BJ (cell line): ENCODE measurements around the gene CNTNAP4. TPM values are rescaled to one million over a fixed set of nuclear protein-coding genes. Genes with fewer than 3 reads are reported as not detected.

Experiments used
- CTCF ChIA-PET: fragments of 350-600 bp; formaldehyde crosslinking; extraction: SDS; loops from one replicate; lab custom pipeline; 2021; ENCODE audit warnings: antibody characterized with exemption, inconsistent platforms; lab: Yijun Ruan, JAX
- POLR2A ChIA-PET: fragments of 300-600 bp; sonication (Branson Sonifier 250); formaldehyde crosslinking; extraction: SDS; loops from one replicate; lab custom pipeline; 2021; ENCODE audit warnings: antibody characterized with exemption; lab: Charles Lee
- DNase-seq: peaks from one replicate; pipeline ENCODE4 v3.0.0-alpha.2; 2011; ENCODE audit warnings: low read depth
- H3K27me3 ChIP-seq: 2 replicates; pipeline ENCODE4 v1.6.0; 2011; ENCODE audit warnings: low read length; ENCODE audit not compliant: control insufficient read depth, insufficient read depth
- H3K36me3 ChIP-seq: 2 replicates; pipeline ENCODE4 v1.5.1; 2011; ENCODE audit warnings: low read length; ENCODE audit not compliant: control insufficient read depth, insufficient read depth
- H3K4me3 ChIP-seq: 2 replicates; pipeline ENCODE4 v1.5.1; 2011; ENCODE audit warnings: low read depth, mild to moderate bottlenecking, control low read depth, low read length
- CTCF ChIP-seq: IDR thresholded peaks from 2 replicates; pipeline ENCODE4 v1.5.1; 2011; ENCODE audit warnings: low read depth, mild to moderate bottlenecking, control low read depth, inconsistent platforms, low read length, moderate library complexity; ENCODE audit not compliant: insufficient read depth
- polyA plus RNA-seq: library from polyadenylated mRNA; depleted of rRNA; stranded (reverse); fragments of >200 nt; gene quantifications from 2 replicates; pipeline ENCODE4 v1.2.3, GENCODE V29; 2011
- small RNA-seq: library from RNA; depleted of rRNA; stranded (forward); fragments of <200 nt; gene quantifications from one replicate; pipeline ENCODE3, GENCODE V24; 2012; ENCODE audit warnings: low replicate concordance, low read depth; ENCODE audit not compliant: insufficient read length

CNTNAP4 gene
- polyA plus RNA-seq, 1 experiment = not detected

GRCh38 chr16:76583466-76583865 lies 306.3 kb downstream of the CNTNAP4 start:
- TF ChIP-seq CTCF = no peak
- ChIA-PET POLR2A (no interaction called here), CTCF (no interaction called here)
- Histone ChIP-seq H3K27me3 (no peaks in the 10 kb centered on the region), H3K4me3 (no peak overlapping the region), H3K36me3 (no peaks in the 10 kb centered on the region)
- no peak for DNase-seq

DNA sequence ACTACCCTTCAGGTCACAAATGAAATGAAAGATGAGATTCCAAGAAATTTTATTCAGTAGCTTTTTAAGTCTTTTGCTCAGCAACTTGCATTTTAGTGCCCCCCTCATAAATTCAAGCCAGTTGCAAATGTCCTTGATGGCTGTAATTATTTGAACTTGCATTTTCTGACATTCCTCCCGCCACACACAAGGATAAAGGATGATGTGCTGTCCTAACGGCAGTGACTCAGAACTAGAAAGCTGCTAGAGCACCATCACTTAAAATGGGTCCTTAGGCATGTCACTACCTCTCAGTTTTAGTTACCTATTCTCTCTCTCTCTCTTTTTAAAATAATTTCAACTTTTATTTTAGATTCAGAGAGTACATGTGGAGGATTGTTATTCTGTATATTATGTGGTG lies 306.7 kb downstream of the CNTNAP4 start:
- Histone ChIP-seq H3K27me3 (no peaks in the 10 kb centered on the region), H3K36me3 (no peaks in the 10 kb centered on the region), H3K4me3 (no peak overlapping the region)
- ChIA-PET POLR2A (no interaction called here), CTCF (no interaction called here)
- no peak for TF ChIP-seq CTCF
- no peak for DNase-seq

DNA sequence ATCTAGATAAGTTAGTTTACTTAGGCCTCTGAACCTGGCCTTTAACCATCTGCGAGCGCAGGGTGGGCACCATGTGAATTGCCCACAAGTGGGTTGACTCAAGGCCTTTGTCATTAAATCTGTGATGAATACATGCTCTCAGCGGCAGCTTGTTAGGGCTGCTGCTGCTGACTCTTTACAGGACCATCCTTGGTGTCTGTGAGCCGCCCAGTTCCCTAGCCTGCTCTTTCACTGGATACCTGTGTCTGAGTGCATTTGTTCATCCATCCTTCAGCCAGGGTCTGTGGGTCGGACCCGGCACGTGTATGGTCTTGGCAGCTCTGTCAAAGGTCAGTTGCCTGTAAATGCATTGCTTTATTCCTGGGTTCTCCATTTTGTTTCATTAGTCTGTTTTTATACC lies 321.3 kb downstream of the CNTNAP4 start:
- no peaks in the 10 kb centered on the region for H3K36me3 ChIP-seq

DNA sequence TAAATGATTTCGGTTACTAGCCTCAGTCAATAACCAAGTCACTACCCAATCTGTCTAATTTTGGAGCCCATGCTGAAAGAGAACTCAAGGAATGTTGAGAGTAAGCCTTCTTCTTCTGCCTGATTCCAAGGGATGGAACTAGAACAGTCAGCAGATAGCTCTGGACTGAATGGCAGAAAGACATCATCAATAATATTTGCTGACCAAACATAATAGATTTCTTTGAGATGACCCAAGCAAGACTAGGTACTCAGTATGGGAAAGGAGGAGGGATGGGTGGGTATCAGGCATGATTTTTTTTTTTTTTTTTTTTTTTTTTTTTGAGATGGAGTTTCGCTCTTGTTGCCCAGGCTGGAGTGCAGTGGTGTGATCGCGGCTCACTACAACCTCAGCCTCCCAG lies 330.1 kb downstream of the CNTNAP4 start:
- Histone ChIP-seq H3K36me3 (no peaks in the 10 kb centered on the region), H3K4me3 (no peak overlapping the region), H3K27me3 (no peaks in the 10 kb centered on the region)
- ChIA-PET CTCF (no interaction called here), POLR2A (no interaction called here)
- no peak for DNase-seq
- no peak for TF ChIP-seq CTCF

More for the DNA sequence above, 321.3 kb downstream of the CNTNAP4 start:
- POLR2A ChIA-PET = no interaction called here
- Histone ChIP-seq H3K4me3 (no peak overlapping the region), H3K27me3 (no peaks in the 10 kb centered on the region)
- no peak for TF ChIP-seq CTCF
- DNase-seq = no peak
- CTCF ChIA-PET = no interaction called here

Small RNA genes lying within 50 kb of the gene (small RNA-seq; reads per million reads assigned to genes)
- gene RF00133 (not detected), gene RN7SKP233 (not detected)
